ENCODE results near the gene CHRNA4.

Gene CHRNA4

GRCh38 chr20:63305393-63305792 lies 55.8 kb downstream of the CHRNA4 start:
- no peak overlapping the region for H3K27ac ChIP-seq
- TF ChIP-seq CTCF (conservative IDR thresholded peaks at IDR 0.05) = no peak

- H3K27ac ChIP-seq = no peak overlapping the region
- no peak for TF ChIP-seq CTCF (conservative IDR thresholded peaks at IDR 0.05)
Measured at GRCh38 chr20:63303095-63303666, 58.0 kb downstream of the CHRNA4 start.

- no peak for TF ChIP-seq CTCF (conservative IDR thresholded peaks at IDR 0.05)
Measured at GRCh38 chr20:63301671-63302070, 59.5 kb downstream of the CHRNA4 start.

GRCh38 chr20:63298731-63299312 lies 62.3 kb downstream of the CHRNA4 start:
- no peak overlapping the region for H3K27ac ChIP-seq
- TF ChIP-seq CTCF (conservative IDR thresholded peaks at IDR 0.05) = no peak

More at GRCh38 chr20:63301671-63302070, 59.5 kb downstream of the CHRNA4 start:
- H3K27ac ChIP-seq = no peak overlapping the region

GRCh38 chr20:63297796-63298572 lies 63.2 kb downstream of the CHRNA4 start:
- no peak for TF ChIP-seq CTCF (conservative IDR thresholded peaks at IDR 0.05)
- no peak overlapping the region for H3K27ac ChIP-seq

GRCh38 chr20:63297371-63297781 lies 63.8 kb downstream of the CHRNA4 start:
- H3K27ac ChIP-seq = no peak overlapping the region
- TF ChIP-seq CTCF (conservative IDR thresholded peaks at IDR 0.05) = no peak

- TF ChIP-seq CTCF (conservative IDR thresholded peaks at IDR 0.05) = no peak
Measured at GRCh38 chr20:63296531-63297299, 64.4 kb downstream of the CHRNA4 start.

More at GRCh38 chr20:63296531-63297299, 64.4 kb downstream of the CHRNA4 start:
- H3K27ac ChIP-seq = no peak overlapping the region
